ENCODE results near the gene DMXL2. TPM values are rescaled to one million over a fixed set of nuclear protein-coding genes. Genes with fewer than 3 reads are reported as not detected.

Gene DMXL2
- polyA plus RNA-seq, 1 donor, result 106 TPM

DNA sequence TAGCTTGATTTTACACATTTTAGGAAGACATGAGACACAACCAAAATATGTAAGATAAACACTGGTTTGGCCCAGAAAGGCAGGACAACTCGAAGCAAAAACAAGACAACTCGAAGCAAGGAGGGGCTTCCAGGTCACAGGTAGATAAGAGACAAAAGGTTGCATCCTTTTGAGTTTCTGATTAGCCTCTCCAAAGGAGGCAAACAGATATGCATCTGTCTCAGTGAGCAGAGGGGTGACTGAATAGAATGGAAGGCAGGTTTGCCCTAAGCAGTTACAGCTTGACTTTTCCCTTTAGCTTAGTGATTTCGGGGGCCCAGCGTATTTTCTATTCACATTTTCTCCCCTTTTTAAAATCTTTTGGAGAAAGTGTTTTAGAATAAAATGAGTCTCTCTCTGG, 206.4 kb downstream of the DMXL2 start:
- DNase-seq, result no peak

DNA sequence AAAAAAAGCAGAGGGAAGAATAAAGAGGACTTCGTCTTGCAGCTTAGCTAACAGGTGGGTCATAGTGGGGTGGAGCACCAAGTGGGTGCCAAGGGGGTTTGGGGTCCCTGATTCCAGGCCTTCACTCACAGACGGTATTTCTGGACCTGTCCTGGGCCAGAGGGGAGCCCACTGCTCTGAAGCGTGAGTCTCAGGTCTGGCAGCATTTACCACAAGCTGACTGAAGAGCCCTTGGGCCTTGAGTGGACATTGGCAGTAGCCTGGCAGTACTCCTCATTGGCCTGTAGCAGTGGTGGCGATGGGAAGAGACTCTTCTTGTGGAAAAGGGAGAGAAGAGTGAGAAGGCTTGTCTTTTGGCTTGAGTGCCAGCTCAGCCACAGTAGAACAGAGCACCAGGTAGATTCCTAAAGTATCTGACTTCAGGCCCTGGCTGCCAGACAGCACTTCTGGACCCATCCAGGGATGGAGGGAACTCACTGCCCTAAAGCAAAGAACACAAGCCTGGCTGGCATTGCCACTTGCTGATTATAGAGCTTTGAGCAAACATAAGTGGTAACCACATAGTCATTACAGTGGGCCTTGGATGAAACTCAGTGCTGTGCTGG, 208.2 kb downstream of the DMXL2 start:
- DNase-seq, result no peak

DNA sequence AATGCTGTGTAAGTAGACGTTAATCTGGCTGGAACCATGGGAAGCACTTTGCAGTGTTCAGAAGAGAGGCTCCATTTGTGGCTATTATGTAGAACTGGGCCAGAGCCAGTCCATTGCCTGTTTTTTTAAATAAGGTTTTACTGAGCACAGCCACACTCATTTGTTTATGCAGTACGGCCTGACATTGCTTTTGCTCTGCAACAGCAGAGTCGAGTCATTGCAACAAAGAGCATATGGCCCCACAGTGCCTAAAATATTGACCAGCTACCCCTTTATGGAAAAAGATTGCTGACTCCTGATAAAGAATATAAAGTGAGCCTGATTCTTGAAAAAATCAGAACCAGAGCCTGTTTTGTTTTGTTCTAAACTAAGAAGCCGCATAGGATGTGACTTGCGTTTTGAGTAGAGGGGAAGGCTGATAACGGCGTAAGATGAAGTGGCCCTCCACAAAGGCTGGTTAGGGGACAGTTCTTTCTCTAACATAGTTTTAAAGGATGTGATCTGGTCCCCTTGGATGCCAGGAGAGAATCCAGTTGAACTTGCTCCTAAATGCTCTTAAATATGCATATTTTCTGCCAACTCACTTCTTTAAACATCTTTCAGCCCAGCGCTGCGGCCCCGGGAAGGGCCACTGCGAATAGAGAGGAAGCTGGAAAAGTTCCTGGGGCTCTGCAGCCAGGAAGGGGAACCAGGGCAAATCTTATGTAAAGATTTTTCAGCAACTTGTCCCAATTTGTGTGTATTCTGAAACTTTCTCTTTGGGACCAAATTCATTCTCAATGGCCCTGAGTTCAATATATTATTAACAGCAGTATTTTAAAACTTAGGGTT, 216.7 kb downstream of the DMXL2 start:
- no peak for DNase-seq

DNA sequence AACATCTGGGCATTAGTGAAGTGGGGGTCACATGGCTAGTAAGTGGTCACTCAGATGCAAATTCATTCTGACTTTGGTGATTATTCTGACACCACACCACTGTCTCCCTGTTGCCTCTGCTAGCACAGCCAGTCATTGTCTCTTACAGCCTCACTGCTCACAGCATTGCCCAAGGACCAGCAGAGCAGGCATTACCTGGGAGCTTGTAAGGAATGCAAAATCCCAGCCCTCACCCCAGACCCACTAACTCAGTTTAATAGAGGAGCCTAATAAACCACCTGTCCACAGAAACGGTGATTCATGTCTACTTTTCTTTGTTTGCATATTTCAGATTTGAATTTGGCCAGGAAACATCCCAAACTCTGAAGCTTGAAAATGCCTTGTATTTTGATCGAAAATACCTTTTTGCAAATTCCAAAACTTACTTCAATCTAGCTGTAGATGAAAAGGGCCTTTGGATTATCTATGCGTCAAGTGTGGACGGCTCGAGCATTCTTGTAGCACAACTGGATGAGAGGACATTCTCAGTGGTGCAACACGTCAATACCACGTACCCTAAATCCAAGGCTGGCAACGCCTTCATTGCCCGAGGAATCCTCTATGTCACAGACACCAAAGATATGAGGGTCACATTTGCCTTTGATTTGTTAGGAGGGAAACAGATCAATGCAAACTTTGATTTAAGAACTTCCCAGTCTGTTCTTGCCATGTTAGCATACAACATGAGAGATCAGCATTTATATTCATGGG, 218.4 kb downstream of the DMXL2 start:
- DNase-seq, result no peak

DNA sequence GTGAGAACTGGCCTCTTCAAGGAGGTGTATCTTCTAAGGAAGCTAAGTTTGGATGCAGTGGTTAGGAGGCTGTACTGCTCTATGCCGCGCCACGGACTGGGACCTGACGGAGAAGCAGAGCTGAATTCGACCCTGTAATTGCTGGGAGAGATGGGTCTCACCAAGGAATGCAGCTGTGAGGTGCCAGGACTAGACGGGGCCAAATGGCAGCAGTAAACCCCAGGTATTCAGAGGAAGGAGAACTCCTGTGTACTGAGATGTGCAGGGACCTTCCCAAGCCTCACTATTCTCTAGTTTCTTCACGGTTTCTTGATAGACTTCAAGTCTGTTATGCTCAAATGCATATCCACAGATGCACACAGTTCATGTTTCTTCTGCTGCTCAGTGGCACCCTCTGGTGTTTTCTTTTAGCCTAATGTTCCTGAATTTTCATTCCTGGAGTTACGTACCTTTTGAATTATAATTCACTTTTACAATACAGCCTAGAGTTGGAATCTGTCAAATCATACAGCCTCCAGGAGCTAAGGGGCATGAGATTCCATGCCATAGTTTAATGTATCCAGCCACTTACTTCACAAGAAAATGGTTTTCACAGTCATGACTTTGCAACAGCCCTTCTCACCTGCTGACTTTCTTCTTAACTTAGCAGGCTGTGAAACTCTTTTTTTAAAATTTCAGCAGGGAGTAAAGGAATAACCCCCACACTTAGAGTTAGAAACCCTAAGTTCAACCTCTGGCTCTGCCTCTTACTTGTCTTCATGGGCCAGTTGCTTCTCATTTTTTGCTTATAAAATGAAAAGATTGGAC, 219.3 kb downstream of the DMXL2 start:
- DNase-seq, result peak; percentile 34

DNA sequence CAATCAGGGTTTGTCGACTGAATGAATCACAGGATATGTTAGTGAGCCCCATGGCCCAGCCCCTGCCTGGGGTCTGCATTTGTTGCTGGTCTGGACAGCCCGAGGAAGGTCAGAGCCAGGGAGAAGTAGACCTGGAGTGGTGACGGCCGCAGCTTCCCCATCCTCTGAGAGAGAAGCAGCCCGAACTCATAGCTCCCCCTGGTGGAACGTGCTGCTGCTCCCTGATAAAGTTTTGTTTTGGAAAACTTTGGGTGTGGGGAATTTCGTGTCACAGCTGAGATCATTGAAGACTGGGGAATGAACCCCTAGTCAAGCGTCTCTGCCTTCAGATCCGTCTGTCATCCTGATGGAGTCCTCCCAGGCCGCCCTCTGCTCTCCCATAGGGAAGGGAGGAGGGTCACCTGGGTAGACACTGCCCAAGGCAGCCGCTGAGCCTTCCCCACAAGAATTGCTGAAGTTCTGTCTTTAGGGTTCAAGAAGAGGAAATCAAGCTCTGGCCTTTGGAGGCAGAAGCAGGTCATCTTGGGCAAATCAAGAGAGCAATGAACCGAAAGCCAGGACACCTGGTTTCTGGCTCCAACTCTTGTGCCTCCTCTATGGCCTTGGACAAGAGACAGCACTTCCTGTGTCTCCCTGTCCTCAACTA, 220.6 kb downstream of the DMXL2 start:
- no peak for DNase-seq

DNA sequence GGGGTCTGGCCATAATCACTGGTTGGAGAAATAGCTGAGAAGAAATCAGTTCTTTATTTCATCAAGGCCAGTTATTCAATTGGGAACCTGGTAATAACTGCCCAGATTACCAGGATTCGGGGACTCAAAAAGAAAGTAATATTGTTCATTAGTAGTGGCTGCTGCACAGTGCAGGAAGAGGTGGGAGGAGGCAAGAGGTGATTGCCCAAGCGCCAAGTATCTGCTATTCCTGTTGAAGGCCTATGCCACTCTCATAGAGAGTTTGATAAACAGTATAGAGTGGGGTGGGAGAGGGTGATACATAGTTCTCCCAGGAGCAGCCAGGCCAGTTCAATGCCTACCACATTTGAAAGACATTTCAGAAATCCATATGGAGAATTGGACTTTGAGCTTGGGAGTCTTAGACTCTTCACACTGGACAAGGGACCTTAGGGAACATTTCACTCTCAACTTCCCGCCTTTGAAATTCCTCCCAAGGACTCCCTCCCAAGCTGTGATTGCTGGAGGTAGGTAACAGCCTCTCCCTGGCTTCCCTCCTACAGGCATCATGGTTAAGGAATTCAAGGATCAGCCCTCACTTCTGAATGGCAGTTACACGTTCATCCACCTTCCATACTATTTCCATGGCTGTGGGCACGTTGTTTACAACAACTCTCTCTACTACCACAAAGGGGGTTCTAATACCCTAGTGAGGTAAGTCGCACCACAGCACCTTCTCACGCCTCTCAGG, 221.4 kb downstream of the DMXL2 start:
- DNase-seq, result no peak

DNA sequence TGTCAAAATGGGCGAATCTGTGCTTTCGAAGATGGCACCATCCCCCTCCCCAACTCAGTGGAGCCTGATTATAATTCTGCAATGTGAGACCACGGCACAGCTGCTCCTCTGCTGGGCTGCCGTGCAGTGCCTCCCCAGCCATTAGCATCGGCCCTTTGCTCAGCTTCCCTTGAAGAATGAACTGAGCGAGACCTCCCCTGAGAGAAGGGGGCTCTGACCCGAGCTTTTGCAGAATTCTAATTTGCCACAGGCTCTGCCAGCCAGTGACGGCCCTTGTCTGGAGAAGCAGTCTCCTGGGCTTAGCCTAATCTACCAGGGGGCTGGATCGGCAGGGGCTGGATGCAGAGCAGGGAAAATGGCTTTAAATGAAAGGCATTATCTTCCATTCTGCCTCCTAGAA, 223.9 kb downstream of the DMXL2 start:
- DNase-seq, result no peak

Other genes with a start within 250 kb of the DMXL2 start
- 0.12 TPM for gene SCG3, start 58.7 kb upstream of the DMXL2 start, polyA plus RNA-seq (ENCODE audit: insufficient read length)
- 3.5 TPM for gene LYSMD2, start 114.9 kb upstream of the DMXL2 start, polyA plus RNA-seq (ENCODE audit: insufficient read length)
- 5.7 TPM for gene TMOD2, start 128.8 kb upstream of the DMXL2 start, polyA plus RNA-seq (ENCODE audit: insufficient read length)
- 57.7 TPM for gene TMOD3, start 206.9 kb upstream of the DMXL2 start, polyA plus RNA-seq (ENCODE audit: insufficient read length)

Data from left kidney (tissue), 2 donors.